GM18508 (cell line): ENCODE data around the gene NCKAP5.

Experiments used
- ATAC-seq: cut with Tn5 transposase; IDR thresholded peaks from one replicate; pipeline ENCODE4 v1.9.1; 2021; ENCODE audit warnings: moderate number of reproducible peaks; ENCODE audit not compliant: insufficient read depth, unreplicated experiment

Gene NCKAP5

GRCh38 chr2:133138693-133139092, 429.6 kb downstream of the NCKAP5 start:
- no peak for ATAC-seq

DNA sequence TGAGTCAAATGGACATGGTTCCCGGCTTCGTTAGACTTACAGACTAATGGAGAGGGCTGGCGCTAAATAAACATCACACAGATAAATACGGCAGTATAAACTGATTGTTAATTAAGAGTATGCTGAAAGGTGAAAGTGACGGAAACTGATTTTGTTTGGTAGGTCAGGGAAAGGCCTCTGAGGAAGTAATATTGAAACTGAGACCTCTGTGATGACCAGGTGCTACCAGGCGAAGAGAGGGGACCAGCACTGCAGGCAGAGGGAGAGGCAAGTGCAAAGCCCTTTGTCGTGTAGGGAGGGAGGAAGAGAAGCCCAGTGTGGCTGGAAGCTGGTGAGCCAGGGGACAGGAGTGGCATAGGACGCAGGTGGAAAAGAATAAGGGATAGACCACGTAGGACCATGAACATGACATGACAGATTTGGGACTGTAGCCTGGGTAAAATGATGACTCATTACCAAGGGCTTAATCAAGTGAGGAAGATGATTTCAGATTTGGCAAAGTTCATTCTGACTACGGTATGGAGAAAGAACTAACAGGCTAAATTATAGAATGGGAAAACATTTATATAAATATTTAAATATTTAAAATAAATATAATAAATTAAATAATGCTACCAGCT, 433.1 kb downstream of the NCKAP5 start:
- no peak for ATAC-seq

DNA sequence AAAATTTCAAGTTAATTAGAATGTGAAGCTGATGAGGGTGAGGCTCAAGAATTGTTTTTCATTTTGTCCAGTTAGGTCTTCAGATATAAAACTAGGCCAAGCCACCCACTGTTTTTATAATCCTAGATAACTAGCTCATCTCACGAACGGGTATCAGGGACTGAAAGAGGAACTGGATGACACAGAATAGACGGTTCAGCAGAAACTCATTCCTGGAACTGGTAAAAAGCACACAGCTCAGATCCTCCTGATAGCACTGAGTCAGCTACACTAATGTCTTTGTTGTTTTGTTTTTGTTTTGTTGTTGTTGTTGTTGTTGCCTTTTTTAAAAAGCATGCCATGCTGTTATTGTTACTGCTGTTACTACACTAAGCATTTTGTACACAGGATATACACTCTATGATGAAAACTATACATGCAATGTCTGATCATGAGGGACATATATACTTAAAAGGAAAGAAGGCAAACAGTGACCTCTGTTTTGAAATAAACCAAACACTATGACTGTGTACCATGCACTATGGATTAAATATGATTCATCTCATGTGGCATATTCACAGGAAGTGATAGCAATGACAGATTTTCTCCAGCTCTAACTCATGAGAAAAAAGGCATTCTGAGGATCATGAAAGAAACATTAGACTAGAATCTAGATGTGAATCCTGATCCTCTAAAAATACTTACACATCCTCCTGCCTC, 437.6 kb downstream of the NCKAP5 start:
- ATAC-seq: no peak

DNA sequence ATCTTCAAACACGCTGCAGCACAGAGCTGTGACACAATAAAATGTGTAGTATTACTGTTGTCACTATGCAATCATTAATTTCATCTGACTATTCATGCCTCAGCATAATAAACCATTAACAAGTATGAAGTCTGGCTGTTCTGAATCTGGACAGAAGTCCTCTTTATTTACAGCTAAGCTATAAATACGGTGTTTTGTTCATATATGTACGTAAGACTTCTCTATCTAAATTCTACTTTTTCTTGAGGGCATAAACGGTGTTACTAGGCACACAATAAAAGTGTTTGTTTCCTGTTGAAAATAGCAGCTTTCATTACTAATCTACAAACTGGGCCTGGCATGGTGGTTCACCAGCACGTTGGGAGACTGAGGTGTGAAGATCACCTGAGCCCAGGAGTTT, 443.8 kb downstream of the NCKAP5 start:
- no peak for ATAC-seq

- no peak for ATAC-seq
Measured at GRCh38 chr2:133123904-133124303, 444.4 kb downstream of the NCKAP5 start.

GRCh38 chr2:133123393-133123792, 444.9 kb downstream of the NCKAP5 start:
- no peak for ATAC-seq

DNA sequence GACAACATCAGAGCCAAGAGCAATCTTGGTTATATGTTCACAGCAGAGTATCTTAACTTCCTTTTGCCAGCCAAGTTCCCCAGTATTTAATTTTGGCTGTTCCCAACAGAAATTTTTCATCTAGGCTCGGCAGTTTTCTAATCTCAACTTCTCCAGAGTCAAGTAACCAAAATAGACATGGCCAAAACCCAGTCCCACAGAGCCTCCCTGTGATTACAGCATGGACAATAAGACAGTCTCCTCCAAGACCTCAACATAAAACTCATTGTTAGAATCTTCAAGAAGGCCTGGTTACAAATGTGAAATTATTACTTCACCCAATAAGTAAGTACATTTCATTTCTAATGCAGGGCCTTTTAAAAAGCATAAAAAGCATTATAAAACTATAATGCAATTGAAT, 445.7 kb downstream of the NCKAP5 start:
- no peak for ATAC-seq

DNA sequence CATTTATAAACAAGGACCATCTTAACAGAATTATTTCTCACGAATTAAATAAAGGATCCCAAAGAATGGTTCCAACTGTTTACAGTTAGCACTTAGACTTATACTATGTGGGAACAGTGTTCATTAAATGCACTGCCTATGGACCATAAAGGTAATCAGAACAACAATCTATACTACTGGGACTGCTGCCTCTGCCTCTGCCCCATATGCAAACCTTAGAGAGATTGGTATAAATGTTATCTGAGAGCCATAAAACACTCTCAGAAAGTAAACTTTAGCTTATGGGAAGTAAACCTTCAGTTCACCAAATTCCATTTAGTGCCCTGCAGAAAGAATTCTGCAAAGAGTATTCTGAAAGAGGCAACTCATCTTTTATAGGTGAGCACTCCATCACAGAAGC, 448.0 kb downstream of the NCKAP5 start:
- no peak for ATAC-seq

DNA sequence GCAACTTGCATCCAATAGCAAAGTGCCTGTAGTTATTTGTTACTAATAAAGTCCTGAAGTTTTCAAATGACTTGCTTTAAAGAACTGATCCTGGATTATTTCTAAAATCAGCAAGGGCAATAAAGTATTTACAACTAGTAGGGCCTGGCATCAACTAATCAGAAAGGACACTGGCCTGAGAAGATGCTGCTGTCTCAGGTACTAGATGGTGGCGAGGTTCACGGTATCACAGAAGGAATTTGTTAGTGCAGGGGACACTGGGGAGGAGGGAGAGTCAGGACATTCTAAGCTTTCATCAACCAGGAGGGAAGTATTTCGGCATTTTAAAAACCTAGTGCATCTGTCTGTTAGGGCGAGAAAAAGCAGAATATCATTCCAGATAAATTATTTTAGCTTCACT, 458.1 kb downstream of the NCKAP5 start:
- no peak for ATAC-seq

DNA sequence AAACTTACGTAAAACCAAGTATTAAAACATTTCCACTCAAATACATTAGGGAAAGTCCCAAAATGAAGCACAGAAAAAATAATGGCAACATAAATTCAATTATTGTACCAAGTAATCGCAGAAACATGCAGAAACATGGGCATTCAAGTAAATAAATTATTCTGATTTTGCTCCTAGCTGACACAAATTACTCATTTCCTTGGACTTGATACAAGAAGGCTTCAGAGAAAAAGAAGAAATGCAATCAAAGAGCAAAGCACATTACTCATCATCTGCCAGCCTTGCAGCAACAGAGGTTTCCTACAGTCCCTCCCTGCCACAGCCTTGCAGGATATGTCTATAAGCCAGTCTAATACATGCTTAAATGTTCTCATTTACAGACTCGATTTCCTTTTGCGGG, 458.5 kb downstream of the NCKAP5 start:
- ATAC-seq: no peak

DNA sequence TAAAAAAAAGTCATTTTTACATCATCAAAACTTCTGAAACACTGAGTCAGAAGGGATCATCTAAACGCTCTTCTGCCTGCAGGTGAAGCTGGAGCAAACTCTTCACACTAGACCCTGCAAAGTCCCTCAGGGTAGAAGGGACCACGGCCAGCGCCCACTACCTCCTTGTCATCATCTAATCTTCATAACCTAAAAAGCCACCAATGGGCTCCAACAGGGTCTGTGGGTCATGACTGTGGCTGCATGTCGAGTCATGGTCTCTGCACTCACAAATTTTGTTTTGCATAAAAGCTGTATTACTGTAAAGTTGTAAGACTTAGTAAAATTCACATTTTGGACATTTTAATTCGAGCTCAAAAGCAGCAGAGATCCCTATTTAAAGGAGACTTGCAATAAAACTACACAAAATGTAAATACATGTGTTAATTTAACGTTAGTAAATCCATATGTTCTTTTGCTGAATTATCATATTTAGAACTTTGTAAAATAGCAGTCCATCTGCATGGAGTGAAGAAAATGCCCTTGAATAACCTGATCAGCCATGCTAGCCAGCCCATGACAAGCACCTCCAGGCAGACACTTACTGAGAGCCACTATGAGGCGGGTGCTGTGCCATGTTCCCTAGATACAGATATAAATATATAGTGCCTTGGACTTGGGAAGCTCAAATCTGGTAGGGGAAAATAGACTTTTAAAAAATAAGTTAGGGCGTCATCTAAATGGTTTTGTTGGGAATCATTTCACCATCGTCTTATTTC, 461.0 kb downstream of the NCKAP5 start:
- ATAC-seq: no peak

- no peak for ATAC-seq
Measured at GRCh38 chr2:133104871-133105270, 463.4 kb downstream of the NCKAP5 start.

DNA sequence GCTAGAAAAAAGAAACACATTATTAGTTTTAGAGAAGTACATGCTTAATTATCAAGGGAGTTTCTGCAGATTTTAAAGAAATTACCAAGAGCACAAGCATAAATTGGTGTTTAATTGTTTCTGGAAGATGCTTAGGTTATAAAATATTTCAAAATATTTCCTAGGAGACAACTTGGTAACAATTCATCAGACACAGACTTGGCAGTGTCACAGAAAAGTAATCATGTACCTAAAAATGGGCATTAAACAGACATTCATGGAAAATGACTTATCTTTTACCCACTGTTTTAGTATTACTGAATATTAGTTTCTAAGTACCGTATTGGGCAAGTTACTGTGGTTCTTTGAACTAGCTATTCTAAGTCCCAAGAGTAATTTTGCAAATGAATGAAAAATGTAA, 469.5 kb downstream of the NCKAP5 start:
- no peak for ATAC-seq

- no peak for ATAC-seq
Measured at GRCh38 chr2:133097666-133098065, 470.6 kb downstream of the NCKAP5 start.

GRCh38 chr2:133092571-133092970, 475.7 kb downstream of the NCKAP5 start:
- ATAC-seq: no peak

DNA sequence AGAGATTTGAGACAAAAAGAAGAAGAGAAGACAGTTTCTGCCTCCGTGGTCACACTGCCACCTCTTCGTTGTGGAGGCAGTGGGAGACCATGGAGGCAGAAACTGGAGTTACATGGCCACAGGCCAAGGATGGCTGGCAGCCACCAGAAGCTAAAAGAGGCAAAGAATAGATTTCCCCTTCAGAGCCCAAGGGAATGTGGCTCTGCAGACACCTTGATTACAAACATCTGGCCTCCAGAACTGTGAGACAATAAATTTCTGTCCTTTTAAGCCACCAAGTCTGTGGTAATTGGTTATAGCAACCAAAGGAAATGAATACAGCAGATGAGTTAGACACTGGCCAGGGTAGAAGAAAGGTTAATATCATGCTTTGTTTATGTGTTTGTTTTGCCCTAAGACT, 477.9 kb downstream of the NCKAP5 start:
- no peak for ATAC-seq

GRCh38 chr2:133086176-133086575, 482.1 kb downstream of the NCKAP5 start:
- no peak for ATAC-seq

DNA sequence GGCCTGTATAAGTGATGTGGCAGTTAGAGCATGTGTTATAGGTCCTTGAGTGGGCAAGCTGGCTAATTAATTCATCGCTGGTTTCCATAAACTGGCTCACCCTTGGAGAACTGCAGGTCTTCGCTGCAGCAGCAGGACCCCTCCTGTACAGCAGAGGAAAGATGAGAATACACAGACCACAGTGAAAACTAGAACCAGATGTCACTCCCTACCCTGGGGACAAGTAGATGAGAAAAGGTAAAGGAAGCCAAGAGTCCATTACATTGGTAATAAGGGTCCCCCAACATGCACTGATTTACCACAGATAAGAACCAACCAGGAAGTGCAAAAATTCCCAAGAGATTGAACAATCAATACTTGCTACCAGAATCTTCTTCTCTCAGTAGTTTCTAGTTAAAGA, 482.6 kb downstream of the NCKAP5 start:
- no peak for ATAC-seq

- no peak for ATAC-seq
Measured at GRCh38 chr2:133082034-133082433, 486.2 kb downstream of the NCKAP5 start.

GRCh38 chr2:133080822-133081221, 487.4 kb downstream of the NCKAP5 start:
- no peak for ATAC-seq

- no peak for ATAC-seq
Measured at GRCh38 chr2:133078667-133079411, 489.4 kb downstream of the NCKAP5 start.
